Osteocyte (in vitro differentiated cells): ENCODE data around the gene RFX2. TPM values are rescaled to one million over a fixed set of nuclear protein-coding genes. Genes with fewer than 3 reads are reported as not detected.

ENCODE experiments used
- DNase-seq: peaks from one replicate; pipeline ENCODE4 v3.0.0; 2021; ENCODE audit warnings: mixed read lengths; ENCODE audit not compliant: unreplicated experiment; ENCODE audit errors: extremely low spot score
- H3K27ac Mint-ChIP-seq: one replicate; pipeline ENCODE4 v1.8.0; 2021; ENCODE audit warnings: mild to moderate bottlenecking, mixed read lengths; ENCODE audit not compliant: unreplicated experiment
- H3K27me3 Mint-ChIP-seq: one replicate; pipeline ENCODE4 v1.8.0; 2021; ENCODE audit warnings: mixed read lengths; ENCODE audit not compliant: unreplicated experiment
- H3K36me3 Mint-ChIP-seq: one replicate; pipeline ENCODE4 v1.8.0; 2021; ENCODE audit warnings: mixed read lengths; ENCODE audit not compliant: unreplicated experiment
- H3K4me1 Mint-ChIP-seq: one replicate; pipeline ENCODE4 v1.8.0; 2021; ENCODE audit warnings: mixed read lengths; ENCODE audit not compliant: unreplicated experiment
- H3K4me3 Mint-ChIP-seq: one replicate; pipeline ENCODE4 v1.8.0; 2021; ENCODE audit warnings: mild to moderate bottlenecking, moderate library complexity, mixed read lengths; ENCODE audit not compliant: unreplicated experiment
- H3K9me3 Mint-ChIP-seq: one replicate; pipeline ENCODE4 v1.8.0; 2021; ENCODE audit warnings: mixed read lengths; ENCODE audit not compliant: unreplicated experiment
- CTCF ChIP-seq: fragments of 200-600 bp; sonication (generic); IDR thresholded peaks from 2 replicates; pipeline ENCODE4 v1.5.0; 2021; ENCODE audit warnings: antibody characterized with exemption, mild to moderate bottlenecking, moderate library complexity
- total RNA-seq: library from RNA; stranded (reverse); gene quantifications from 2 replicates; pipeline ENCODE4 v1.2.1, GENCODE V29; 2021

Gene RFX2
- total RNA-seq, 1 donor from 2014 or later = 5.3 TPM

GRCh38 chr19:5995606-5996005 is 114.7 kb downstream of the RFX2 start:
- DNase-seq = no peak
- Mint-ChIP-seq H3K27me3 (no peaks in the 10 kb centered on the region), H3K27ac (no peak overlapping the region), H3K9me3 (no peaks in the 10 kb centered on the region), H3K4me3 (no peak overlapping the region), H3K36me3 (no peaks in the 10 kb centered on the region), H3K4me1 (peaks cover 18% of the 10 kb centered on the region)
- no peak for TF ChIP-seq CTCF

- no peak overlapping the region for H3K4me3 Mint-ChIP-seq
- H3K9me3 Mint-ChIP-seq = no peaks in the 10 kb centered on the region
- TF ChIP-seq CTCF = no peak
- H3K27me3 Mint-ChIP-seq = no peaks in the 10 kb centered on the region
- H3K4me1 Mint-ChIP-seq = peaks cover 20% of the 10 kb centered on the region
- no peaks in the 10 kb centered on the region for H3K36me3 Mint-ChIP-seq
- peak overlapping the region; percentile 31 for H3K27ac Mint-ChIP-seq
- DNase-seq = no peak
These were observed 115.7 kb downstream of the RFX2 start for GRCh38 chr19:5994405-5995165.

GRCh38 chr19:5993648-5994358 is 116.5 kb downstream of the RFX2 start:
- no peak for DNase-seq
- TF ChIP-seq CTCF = no peak
- no peak overlapping the region for H3K4me3 Mint-ChIP-seq
- peak overlapping the region; percentile 31 for H3K27ac Mint-ChIP-seq
- H3K9me3 Mint-ChIP-seq = no peaks in the 10 kb centered on the region
- H3K27me3 Mint-ChIP-seq = no peaks in the 10 kb centered on the region
- H3K4me1 Mint-ChIP-seq = peaks cover 23% of the 10 kb centered on the region
- no peaks in the 10 kb centered on the region for H3K36me3 Mint-ChIP-seq

GRCh38 chr19:5993201-5993600 is 117.1 kb downstream of the RFX2 start:
- no peak for TF ChIP-seq CTCF
- Mint-ChIP-seq H3K4me3 (no peak overlapping the region), H3K4me1 (peaks cover 23% of the 10 kb centered on the region), H3K36me3 (no peaks in the 10 kb centered on the region), H3K27ac (peak overlapping the region; percentile 31), H3K27me3 (no peaks in the 10 kb centered on the region), H3K9me3 (no peaks in the 10 kb centered on the region)
- DNase-seq = no peak

- no peak for TF ChIP-seq CTCF
- Mint-ChIP-seq H3K4me3 (no peak overlapping the region), H3K27ac (peak overlapping the region; percentile 31), H3K36me3 (no peaks in the 10 kb centered on the region), H3K9me3 (no peaks in the 10 kb centered on the region), H3K27me3 (no peaks in the 10 kb centered on the region), H3K4me1 (peaks cover 23% of the 10 kb centered on the region)
- no peak for DNase-seq
These were observed 117.5 kb downstream of the RFX2 start for GRCh38 chr19:5992756-5993155.
